GM18526 (cell line): ENCODE results near the gene RPP25L.

Experiments used
- POLR2A ChIP-seq: IDR thresholded peaks from 3 replicates; pipeline ENCODE4 v1.6.1; 2011; ENCODE audit not compliant: insufficient read length; ENCODE audit errors: extremely low read depth

The RPP25L gene

DNA sequence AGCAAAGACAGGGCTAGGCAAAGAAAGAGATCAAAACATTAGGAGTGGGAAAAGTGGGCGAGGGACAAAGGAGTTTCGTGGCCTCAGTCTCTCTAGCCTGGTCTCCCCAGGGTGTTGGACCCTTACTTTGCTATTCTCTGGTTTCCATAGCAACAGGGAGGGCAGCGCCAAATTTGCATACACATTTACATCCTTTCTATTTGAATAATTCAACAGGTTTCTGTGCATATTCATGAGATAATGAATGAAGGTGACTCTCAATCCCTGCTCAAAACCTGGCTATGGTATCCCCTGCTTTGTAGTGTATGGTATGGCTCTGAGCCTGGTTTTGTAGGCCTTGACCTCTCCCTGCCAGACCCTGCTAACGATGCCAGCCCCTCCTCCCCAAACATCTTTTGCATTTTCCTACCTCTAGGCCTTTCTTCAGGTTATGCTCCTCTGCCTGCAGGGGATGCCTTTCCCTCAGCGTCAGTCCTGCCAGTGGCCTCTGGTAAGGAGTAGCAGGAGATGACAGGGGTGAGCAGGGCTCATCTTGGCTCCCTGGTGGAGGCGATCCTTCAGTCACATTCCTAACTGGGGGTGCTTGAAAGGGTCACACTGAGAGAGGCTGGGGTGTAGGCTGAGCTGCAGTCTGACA is 9.8 kb downstream of the RPP25L start:
- TF ChIP-seq POLR2A: no peak

- no peak for TF ChIP-seq POLR2A
These were observed 11.0 kb downstream of the RPP25L start for GRCh38 chr9:34600908-34601307.

DNA sequence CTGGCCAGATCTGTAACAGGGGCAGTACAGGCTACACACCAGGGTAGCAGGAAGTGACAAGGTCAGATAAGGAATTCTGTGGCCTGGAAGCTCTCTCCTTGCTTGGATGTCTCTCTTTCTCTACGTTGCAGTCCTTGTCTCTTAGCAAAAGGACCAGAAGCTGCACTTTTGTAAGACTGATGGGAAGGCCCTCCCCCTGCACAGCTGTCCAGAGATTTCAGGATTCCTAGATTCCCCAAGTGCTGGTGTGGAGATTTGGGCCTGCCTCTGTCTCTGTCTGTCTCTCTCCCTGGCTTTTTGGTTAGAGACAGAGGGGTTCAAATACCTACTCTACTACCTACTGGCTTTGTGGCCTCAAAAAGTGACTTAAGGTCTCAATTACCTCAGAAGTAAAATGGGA is 12.4 kb downstream of the RPP25L start:
- TF ChIP-seq POLR2A: no peak

DNA sequence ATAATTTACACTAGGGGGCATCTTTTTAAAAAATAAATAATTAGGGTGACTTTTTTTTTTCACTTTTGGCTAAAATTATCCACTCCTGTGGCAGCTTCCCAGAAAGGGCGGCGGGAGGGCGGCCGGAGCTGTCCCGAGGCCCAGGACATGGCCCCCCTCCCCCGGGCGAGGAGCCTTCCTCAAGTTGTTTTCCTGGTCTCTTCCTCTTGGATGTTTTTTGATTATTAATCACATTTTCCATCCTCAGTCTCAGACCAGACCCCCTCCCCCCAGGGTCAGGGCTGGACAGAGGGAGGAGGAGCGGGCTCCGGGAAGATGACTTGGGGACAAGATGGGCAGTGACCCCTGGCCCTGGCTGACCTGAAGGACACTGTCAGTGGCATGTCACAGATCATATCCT is 17.7 kb downstream of the RPP25L start:
- TF ChIP-seq POLR2A: no peak

DNA sequence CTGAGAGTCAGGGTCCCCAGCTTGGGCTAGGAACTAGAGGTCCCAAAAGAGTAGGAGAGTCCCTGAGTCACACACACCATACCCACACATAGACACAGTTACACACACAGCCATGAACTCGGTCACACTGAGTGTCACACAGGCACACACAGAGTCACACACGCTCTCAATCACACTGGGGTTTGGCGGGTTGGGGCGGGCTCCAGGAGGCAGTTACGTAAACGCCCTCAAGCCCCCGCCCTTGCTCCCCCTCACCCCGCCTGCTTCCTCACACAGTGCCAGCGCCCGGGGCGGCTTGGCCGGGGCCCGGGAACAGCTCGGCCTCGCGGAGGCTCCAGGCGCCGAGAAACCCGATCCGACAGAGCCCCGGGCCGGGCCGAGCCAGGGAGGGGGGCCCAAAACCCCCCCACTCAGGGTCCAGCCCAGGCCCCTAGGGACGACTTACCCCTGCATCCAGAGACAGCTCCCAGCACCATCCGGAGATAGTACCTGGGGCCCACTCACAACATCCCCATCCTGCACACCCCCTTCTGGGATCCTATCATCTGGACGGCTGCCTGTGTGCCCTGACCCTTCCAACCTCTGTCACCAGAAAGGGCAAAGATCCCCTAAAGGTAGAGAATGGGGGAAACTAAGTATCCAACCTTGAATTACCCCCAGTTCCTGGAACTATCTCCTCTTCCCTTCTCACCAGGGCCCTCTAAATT is 18.8 kb downstream of the RPP25L start:
- TF ChIP-seq POLR2A: no peak

- TF ChIP-seq POLR2A: no peak
These were observed 19.7 kb downstream of the RPP25L start for GRCh38 chr9:34591917-34592866.

DNA sequence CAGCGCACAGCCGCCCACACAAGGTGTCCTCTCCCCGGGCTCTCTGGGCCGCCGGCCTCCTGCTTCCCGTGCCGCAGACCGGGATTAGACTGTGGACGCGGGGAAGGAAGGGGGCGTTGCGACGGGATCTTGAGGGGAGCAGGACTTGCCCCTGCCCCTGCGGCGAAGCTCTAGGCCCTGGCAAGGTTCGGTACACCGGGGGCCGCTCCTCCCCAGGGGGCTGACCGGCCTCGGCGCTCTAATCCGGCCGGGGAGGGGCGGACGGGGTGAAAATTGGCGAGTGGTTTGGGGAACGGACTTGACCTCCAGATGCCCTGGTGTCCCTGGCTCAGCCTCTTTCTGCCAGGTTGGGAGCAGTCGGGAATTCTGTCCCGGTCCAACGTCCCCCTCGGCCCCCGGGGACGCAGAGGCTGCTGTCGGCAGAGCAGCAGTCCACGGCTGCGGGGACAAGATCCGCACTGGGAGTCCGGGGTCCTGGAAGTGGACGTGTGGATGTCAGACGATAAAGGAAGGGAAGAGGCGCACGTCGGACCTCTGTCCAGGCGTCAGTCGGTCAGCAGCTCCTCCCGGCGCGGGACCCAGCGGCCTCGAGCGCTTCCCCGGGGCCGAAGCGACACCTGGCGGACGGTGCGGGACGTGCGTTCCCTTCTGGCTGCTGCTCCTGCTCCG is 20.5 kb downstream of the RPP25L start:
- no peak for TF ChIP-seq POLR2A

DNA sequence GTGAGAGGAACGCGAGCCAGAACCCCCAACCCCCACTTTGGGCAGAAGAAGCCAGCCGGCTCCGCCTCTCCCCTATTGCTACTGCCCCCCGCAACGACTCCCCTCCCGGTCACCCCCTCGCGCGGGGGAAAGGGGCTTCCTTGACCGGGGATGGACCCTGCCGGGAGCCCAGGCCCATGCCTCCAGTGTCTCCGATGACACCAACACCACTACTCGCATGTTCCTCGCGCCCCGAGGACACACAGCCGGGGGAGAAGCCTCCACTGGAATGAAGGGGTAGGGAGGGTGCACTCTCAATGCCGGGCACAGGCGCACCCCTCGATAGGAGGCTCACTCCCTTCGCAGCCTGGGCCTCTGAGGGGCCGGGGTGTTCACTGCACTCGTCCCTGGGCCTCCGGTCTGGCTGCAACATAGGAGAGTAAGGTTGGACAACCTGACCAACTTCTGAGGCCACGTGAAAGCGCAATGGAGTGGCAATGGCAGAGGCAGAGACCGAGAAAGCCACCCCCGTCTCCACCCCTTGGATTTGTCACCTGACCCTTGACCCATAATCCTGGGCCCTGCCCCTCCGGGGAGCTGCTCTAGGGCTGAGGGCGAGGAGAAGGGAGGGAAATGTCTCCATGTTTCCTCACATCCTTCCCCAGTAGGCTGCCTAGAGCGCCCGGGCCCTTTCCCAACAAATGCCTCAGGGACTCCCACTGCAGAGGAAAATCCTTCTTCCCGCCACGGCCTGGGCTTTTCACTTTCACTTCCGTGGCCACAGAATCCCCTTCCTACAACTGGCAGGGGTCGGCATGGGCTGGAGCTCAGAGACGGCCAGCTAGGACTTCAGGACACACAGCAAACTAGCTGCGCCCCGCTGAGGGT is 21.3 kb downstream of the RPP25L start:
- no peak for TF ChIP-seq POLR2A

DNA sequence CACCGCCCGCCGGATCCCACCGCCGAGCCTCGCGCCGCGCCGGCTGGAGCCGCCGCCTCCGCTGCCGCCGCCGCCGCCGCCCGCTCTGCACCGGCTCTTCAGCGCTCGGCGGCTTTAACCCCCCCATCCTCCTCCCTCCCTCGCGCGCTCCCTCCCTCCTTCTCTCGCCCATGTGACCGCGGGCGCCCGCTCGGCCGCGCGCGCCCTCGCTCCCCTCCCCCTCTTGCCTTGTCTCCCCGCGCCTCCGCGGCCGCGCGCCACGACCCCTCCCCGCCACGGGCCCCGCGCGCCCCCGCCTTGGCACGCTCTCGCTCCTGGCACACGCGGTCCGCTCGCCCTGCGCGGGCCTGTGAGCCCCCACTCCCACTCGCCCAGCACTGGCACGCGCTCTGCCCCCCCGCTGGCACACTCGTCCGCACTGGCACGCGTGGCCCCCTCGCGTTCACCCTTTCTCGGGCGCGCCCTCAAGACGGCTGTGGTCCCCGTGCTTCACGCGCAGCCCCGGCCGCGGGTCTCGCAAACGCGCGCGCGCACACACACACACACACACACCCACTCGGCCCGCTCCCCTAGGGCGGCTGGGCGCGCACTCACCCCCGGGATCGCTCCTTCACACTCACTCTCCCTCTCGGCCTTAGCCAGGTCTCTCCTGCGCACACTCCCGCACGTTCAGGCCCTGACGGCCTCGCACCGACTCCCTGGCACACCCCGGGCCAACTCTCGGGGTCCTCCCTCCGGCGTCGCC is 22.1 kb downstream of the RPP25L start, which contains the start of gene CNTFR:
Gene CNTFR, minus strand, starts transcription at position 89 of the 745 bp plus-strand sequence. CDS start 20,743 bp downstream, outside the sequence.
- no peak for TF ChIP-seq POLR2A

DNA sequence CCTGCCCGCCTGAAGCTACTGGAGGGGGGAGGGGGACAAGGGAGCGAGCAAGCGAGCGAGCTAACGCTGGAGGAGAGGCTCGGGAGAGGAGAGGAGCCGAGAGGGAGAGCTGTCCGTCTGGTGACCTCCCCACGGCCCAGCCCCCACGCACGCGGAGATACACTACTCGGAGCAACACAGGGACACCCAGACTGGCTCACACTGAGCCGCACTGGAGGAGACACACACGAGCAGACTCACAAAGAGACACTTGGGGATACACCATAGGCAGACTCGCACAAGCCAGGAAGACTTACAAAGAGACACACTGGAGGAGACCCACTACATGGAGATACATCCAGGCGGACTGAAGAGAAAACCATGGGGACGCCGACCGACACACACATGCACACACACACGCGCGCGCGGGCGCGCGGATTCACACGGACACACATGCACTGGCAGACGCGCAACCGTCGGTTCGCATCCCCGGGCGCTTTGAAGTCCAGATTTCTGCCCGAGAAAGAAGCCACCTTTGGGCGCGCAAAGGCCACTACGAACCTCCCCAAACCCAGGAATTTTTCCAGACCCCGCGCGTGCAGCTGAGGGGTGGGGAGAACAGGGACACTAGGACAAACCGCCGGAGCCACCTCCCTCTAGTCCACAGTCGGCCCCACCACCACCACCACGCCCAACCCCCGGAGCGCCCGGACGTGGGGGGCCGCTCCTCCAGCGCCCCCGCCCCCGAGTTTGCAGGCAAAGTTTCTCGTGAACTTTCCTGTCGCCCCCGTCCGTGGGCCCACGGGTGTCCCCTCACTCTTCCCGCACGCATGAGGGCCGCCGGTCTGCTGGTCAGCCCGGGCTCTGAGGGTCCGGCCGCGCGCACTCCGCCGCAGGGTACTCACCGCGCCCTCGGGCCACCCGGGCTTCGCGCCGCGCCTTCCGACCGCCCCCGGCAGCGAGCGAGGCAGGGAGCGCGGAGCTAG is 22.9 kb downstream of the RPP25L start:
- TF ChIP-seq POLR2A: no peak

GRCh38 chr9:34587271-34587670 is 24.6 kb downstream of the RPP25L start:
- TF ChIP-seq POLR2A: no peak

- TF ChIP-seq POLR2A: no peak
These were observed 25.8 kb downstream of the RPP25L start for GRCh38 chr9:34585946-34586669.
